ENCODE results near the gene SPEF1.

The SPEF1 gene

DNA sequence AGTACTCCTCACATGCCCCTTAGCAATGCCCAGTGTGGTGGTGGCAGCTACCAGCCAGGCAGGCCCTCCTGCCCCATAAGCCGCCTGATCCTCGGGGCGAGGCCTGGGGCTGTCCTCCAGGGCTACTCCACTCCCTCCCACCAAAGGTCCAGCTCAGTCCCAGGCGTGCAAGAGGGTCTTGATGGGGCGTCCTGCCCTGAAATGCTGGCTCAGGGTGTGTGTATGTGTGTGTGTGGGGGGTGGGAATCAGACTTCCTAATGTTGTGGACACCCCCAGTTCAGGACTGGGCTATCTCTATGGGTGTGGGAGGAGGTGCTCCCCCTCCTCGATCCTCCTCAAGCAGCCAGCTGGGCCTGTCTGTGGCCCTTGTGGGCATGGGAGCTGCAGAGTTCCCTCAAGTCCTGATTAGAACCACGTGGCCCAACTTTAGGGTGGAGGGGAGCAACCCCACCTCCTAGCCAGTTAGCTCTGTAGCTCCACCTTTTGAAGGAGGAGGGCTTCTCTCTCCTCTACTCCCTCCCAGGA lies 41.3 kb downstream of the SPEF1 start:
- no peaks in the 10 kb centered on the region for H3K4me1 ChIP-seq (ENCODE audit: insufficient read depth, low read length)
- peaks cover 6% of the 10 kb centered on the region for H3K27me3 ChIP-seq (ENCODE audit: insufficient read depth, low read length)
- no peaks in the 10 kb centered on the region for H3K36me3 ChIP-seq (ENCODE audit: insufficient read depth, low read length)
- no peak overlapping the region for H2AFZ ChIP-seq (ENCODE audit: low read depth, low read length)
- H3K9me3 ChIP-seq (ENCODE audit: low read length), result no peaks in the 10 kb centered on the region
- no peak overlapping the region for H3K4me3 ChIP-seq (ENCODE audit: low read length)

DNA sequence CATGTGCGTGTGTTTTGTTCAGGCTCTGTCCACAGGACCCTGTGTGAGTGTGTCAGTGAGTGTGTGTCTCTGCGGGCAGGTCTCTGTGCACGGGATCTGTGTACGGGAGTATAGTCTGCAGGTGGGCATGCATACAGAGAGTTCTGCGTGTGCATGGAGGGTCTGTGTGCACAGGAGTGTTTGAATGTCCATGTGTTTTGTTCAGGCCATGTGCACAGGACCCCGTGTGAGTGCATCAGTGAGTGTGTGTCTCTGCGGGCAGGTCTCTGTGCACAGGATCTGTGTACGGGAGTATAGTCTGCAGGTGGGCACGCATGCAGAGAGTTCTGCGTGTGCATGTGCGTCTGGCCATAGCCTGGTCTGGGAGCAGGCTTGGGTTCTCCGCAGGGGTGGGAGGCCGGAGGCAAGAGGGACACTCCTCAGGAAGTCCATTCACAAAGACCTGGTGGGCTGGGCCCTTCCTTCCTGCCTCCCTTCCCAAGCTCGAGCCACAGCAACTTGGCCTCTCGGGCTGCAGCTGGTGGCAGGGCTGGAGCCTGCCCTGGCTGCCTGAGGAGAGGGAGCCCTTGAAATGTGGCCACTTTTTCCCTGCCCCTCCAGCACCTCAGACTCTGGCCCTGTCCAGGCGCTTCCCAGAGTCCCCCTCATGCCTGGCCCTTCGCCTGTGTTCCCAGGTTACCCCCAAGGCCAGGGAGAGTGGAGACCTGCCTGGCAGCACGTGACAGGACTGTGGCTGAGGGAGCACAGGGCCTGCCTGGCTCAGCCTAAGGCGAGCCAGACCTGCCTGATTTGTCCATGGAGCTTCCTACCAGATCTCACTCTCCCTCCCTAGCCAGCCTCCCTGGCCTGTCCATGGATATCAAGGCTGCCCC lies 42.0 kb downstream of the SPEF1 start:
- Histone ChIP-seq H3K4me3 (ENCODE audit: low read length) (no peak overlapping the region), H2AFZ (ENCODE audit: low read depth, low read length) (no peak overlapping the region), H3K4me1 (ENCODE audit: insufficient read depth, low read length) (no peaks in the 10 kb centered on the region), H3K9me3 (ENCODE audit: low read length) (no peaks in the 10 kb centered on the region), H3K36me3 (ENCODE audit: insufficient read depth, low read length) (no peaks in the 10 kb centered on the region), H3K27me3 (ENCODE audit: insufficient read depth, low read length) (peaks cover 3% of the 10 kb centered on the region)

DNA sequence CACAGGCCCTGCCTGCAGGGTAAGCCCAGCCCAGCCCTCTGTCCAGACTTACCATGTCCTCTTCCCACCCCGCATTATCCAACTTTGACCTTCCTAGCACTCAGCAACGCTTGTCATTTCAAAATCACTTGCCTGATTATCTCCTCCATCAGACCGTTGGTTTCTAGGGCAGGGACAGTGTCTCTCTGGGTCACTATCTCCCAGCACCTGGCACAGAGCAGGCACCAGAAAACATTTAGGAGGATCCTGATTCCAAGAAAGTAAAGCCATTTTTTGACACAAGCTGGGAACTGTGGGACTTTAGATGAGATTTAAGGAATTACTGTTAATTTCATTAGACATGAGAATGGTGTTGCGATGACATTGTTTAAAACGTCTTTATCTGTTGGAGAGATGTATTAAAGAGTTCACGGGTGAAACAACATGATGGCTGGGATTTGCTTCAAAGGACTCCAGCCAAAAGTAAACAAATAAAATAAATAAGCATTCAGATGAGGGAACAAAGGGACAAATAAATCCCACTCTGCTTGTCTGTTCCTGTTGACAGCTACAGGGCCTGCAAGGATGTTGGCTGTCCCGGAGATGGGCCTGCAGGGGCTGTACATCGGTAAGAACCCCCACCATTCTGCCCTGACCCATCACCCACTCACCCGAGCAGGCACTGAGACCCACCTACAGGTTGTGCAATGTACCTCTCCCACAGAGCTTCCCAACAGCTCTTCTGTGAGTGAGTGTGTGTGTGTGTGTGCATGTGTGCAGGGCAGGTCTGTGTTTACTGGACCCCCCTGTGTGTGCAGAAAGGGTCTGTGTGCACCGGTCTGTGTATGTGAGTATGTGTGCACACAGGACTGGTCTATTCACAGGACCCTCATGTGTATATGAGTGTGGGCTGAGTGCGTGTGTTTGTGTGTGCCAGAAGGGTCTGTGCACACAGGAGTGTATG lies 42.9 kb downstream of the SPEF1 start:
- no peaks in the 10 kb centered on the region for H3K9me3 ChIP-seq (ENCODE audit: low read length)
- no peaks in the 10 kb centered on the region for H3K4me1 ChIP-seq (ENCODE audit: insufficient read depth, low read length)
- peaks cover 2% of the 10 kb centered on the region for H3K27me3 ChIP-seq (ENCODE audit: insufficient read depth, low read length)
- no peak overlapping the region for H2AFZ ChIP-seq (ENCODE audit: low read depth, low read length)
- no peaks in the 10 kb centered on the region for H3K36me3 ChIP-seq (ENCODE audit: insufficient read depth, low read length)
- H3K4me3 ChIP-seq (ENCODE audit: low read length), result no peak overlapping the region

- H3K36me3 ChIP-seq (ENCODE audit: insufficient read depth, low read length), result no peaks in the 10 kb centered on the region
- H3K4me3 ChIP-seq (ENCODE audit: low read length), result no peak overlapping the region
- no peak overlapping the region for H2AFZ ChIP-seq (ENCODE audit: low read depth, low read length)
- H3K4me1 ChIP-seq (ENCODE audit: insufficient read depth, low read length), result peaks cover 4% of the 10 kb centered on the region
- no peaks in the 10 kb centered on the region for H3K9me3 ChIP-seq (ENCODE audit: low read length)
- peaks cover 4% of the 10 kb centered on the region for H3K27me3 ChIP-seq (ENCODE audit: insufficient read depth, low read length)
Measured at GRCh38 chr20:3735768-3736167, 45.5 kb downstream of the SPEF1 start.

DNA sequence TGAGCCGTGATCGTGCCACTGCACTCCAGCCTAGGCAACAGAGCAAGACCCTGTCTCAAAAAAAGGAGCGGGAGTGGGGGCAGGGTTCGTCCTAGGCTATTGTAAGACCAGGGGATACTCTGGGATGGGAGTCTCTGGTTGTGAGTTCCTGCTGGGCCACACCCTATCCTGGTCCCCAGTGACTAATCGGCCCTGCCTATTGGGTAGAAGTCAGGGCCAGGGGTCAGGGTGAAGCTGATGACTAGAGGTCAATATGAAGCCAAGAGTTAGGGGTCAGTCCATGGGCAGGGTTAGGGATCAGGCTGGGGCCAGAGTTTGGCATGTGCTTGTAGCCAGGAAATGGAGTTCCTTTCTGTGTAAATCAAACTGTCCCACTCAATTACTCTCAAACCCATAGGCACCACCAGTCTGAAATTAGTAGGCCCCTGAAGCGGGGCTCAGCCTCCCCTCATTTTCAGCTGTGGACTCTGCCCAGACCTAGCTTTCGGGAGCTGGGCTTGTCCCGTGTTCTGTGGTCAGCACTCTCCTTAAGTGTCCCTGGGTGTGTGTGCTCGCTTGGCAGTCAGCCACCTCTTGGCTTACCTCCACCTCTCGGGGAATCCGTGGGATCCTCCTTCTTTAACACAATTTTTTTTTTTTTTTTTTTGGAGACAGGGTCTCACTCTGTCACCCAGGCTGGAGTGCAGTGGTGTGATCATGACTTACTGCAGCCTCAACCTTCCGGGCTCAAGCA lies 47.0 kb downstream of the SPEF1 start:
- Histone ChIP-seq H3K4me3 (ENCODE audit: low read length) (no peak overlapping the region), H3K9me3 (ENCODE audit: low read length) (no peaks in the 10 kb centered on the region), H3K27me3 (ENCODE audit: insufficient read depth, low read length) (peaks cover 11% of the 10 kb centered on the region), H3K36me3 (ENCODE audit: insufficient read depth, low read length) (no peaks in the 10 kb centered on the region), H2AFZ (ENCODE audit: low read depth, low read length) (no peak overlapping the region), H3K4me1 (ENCODE audit: insufficient read depth, low read length) (peaks cover 4% of the 10 kb centered on the region)

- no peaks in the 10 kb centered on the region for H3K9me3 ChIP-seq (ENCODE audit: low read length)
- peaks cover 4% of the 10 kb centered on the region for H3K4me1 ChIP-seq (ENCODE audit: insufficient read depth, low read length)
- H2AFZ ChIP-seq (ENCODE audit: low read depth, low read length), result no peak overlapping the region
- H3K36me3 ChIP-seq (ENCODE audit: insufficient read depth, low read length), result no peaks in the 10 kb centered on the region
- H3K27me3 ChIP-seq (ENCODE audit: insufficient read depth, low read length), result peaks cover 16% of the 10 kb centered on the region
- no peak overlapping the region for H3K4me3 ChIP-seq (ENCODE audit: low read length)
Measured at GRCh38 chr20:3733119-3733995, 47.9 kb downstream of the SPEF1 start.

GRCh38 chr20:3732327-3733118 lies 48.7 kb downstream of the SPEF1 start, which contains the start of gene HSPA12B:
Gene HSPA12B (plus strand): TSS chr20:3732685. CDS start chr20:3738675, 5,990 bp downstream.
- Histone ChIP-seq H3K9me3 (ENCODE audit: low read length) (no peaks in the 10 kb centered on the region), H3K36me3 (ENCODE audit: insufficient read depth, low read length) (no peaks in the 10 kb centered on the region), H3K4me3 (ENCODE audit: low read length) (no peak within 1 kb of the TSS), H3K27me3 (ENCODE audit: insufficient read depth, low read length) (peaks cover 16% of the 10 kb centered on the region), H2AFZ (ENCODE audit: low read depth, low read length) (no peak within 1 kb of the TSS), H3K4me1 (ENCODE audit: insufficient read depth, low read length) (peaks cover 4% of the 10 kb centered on the region)

DNA sequence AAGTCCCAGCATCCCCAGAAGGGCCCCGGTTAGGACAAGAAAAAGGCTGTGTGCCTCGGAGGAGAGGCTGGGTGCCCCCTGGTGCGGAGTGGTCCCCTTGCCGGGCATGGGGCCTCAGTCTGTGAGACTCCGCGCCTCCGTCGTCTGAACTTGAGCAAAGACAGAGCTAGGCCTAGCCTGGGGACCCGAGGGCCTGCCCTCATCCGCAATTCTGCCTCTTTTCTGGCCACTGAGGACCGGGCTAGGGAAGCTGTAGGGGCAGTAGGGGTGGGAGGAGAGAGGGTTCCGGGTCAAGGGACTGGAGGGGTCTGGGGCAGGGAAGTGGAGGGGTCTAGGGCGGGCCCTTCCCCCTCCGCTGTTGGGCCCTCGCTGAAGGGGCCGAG lies 49.3 kb downstream of the SPEF1 start:
- H3K27me3 ChIP-seq (ENCODE audit: insufficient read depth, low read length), result peaks cover 16% of the 10 kb centered on the region
- H3K36me3 ChIP-seq (ENCODE audit: insufficient read depth, low read length), result no peaks in the 10 kb centered on the region

DNA sequence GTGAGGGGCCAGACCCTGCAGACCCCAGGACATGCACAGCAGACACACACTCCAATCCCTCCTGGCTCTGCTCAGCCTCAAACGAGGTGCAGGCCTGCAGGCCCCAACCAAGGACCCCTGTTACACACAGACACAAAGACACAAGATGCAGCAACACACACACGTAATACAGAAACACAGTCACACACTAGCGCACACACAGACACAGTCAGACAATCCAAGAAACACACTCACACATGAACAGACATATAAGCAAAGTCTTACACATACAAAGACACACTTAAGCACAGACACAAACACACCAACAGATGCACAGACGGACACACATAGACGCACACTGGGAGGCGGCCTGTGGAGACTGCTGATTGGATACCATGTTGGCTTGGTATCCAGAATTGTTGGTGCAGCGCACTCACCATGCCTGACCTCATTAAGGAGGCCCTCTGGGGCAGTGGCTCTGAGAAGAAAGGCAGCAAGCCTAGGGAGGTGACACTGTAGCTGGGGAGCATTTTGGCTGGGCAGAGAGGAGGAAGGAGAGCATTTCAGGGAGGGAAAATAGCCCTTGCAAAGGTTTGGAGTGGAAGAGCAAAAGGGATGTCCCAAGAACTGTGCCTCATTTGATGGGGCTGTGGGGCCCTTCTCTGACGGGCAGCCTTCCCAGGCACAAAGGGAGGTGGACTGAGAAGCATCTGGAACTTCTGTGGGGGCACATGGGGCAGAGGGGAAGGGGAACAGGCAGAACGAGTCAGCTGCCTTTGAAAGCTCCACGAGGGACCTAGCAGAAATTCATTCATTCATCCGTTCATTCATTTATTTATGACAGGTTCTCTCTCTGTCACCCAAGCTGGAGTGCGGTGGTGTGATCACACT lies 50.2 kb downstream of the SPEF1 start:
- peaks cover 4% of the 10 kb centered on the region for H3K4me1 ChIP-seq (ENCODE audit: insufficient read depth, low read length)
- H3K27me3 ChIP-seq (ENCODE audit: insufficient read depth, low read length), result peaks cover 16% of the 10 kb centered on the region
- no peaks in the 10 kb centered on the region for H3K36me3 ChIP-seq (ENCODE audit: insufficient read depth, low read length)
- H3K9me3 ChIP-seq (ENCODE audit: low read length), result no peaks in the 10 kb centered on the region
- H3K4me3 ChIP-seq (ENCODE audit: low read length), result no peak overlapping the region
- no peak overlapping the region for H2AFZ ChIP-seq (ENCODE audit: low read depth, low read length)

More for the DNA sequence above, 49.3 kb downstream of the SPEF1 start:
- Histone ChIP-seq H2AFZ (ENCODE audit: low read depth, low read length) (no peak overlapping the region), H3K4me3 (ENCODE audit: low read length) (no peak overlapping the region), H3K4me1 (ENCODE audit: insufficient read depth, low read length) (peaks cover 4% of the 10 kb centered on the region), H3K9me3 (ENCODE audit: low read length) (no peaks in the 10 kb centered on the region)

DNA sequence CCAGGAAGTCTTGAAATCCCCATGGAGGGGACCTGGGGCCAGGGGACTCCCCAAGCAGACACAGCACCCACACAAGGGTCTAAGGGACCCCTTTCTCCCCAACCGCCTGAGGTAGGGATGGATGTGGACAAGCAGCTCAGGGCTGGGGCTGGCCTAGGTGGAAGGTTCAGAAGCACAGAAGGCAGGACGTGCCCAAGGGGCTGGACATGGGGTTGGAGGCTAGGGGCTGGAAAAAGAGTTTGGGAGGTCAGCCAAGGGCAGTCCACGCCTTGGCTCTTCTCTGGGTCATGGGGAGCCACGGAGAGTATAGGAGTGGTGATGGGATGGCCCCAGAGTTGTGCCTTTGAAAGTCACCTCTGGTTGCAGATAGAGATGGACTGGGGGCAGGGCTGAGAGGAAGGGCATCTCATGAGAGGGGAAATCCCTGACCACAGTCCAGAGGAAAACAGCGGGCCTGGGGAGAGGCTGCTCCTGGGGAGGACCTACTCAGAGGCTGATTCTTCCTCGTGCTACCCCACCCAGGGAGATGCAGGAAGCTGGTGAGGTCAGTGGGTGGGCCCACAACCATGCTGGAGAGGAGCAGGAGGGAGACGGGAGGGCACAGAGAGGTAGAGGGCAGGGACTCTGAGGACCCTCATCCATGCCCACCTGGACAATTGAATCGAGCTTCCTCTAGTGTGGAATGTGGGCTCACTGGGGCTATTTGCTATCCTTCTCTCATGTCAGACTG lies 51.3 kb downstream of the SPEF1 start:
- no peak overlapping the region for H2AFZ ChIP-seq (ENCODE audit: low read depth, low read length)
- H3K4me1 ChIP-seq (ENCODE audit: insufficient read depth, low read length), result peaks cover 4% of the 10 kb centered on the region
- H3K27me3 ChIP-seq (ENCODE audit: insufficient read depth, low read length), result peaks cover 16% of the 10 kb centered on the region
- H3K9me3 ChIP-seq (ENCODE audit: low read length), result no peaks in the 10 kb centered on the region
- H3K4me3 ChIP-seq (ENCODE audit: low read length), result no peak overlapping the region
- no peaks in the 10 kb centered on the region for H3K36me3 ChIP-seq (ENCODE audit: insufficient read depth, low read length)

All from neuron (in vitro differentiated cells).